ENCODE measurements around the gene RHEB. TPM values are rescaled to one million over a fixed set of nuclear protein-coding genes. Genes with fewer than 3 reads are reported as not detected.

RHEB gene
- total and polyA plus RNA-seq, 2 of the 13 experiments (the other 11 are each of a cell fraction or from before 2014, with no cell fraction given), result 55.0 to 77.6 TPM

DNA sequence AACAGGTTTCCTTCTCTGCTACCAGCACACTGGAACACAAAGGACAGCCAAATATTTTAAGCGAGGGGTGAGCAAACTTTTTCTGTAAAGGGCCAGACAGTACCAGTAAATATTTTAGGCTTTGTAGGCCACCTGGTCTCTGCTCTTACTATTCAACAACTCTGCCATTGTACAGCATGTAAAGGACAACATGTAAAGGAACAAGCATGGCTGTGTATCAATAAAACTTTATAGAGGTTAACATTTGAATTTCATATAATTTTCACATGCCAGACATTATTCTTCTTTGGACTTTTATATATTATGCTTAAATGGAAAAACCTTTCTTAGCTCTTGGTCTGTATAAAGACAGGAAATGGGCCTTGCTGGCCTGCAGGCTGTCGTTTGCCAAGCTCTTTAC lies 30.2 kb downstream of the RHEB start (continued):
- no peak for TF ChIP-seq ZNF749 (CRISPR knock-in tag; IDR thresholded peaks at IDR 0.05; ENCODE audit: borderline replicate concordance)

DNA sequence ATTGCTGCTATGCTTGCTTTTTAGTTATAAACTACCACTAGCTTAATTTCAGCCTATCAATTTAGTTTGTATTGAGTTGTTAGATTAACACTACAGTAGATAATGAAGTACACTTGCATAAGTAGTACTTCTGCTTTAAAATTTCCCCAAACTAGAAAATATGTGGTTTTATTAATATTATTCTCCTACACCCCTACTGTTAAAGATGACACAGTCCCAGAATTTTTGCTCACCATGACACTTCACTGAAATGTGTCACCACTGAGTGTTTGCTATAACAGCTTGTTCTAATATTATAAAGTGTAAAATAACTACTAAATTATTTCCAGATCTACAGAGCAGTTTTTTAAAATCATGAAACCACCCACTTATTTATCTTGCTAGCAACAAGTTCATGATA lies 31.6 kb downstream of the RHEB start:
- Histone ChIP-seq H3K4me2 (ENCODE audit: low read depth, low read length) (no peak overlapping the region), H3K36me3 (replicated peaks in 1 of 2; ENCODE audit: control insufficient read depth in 1 of 2, insufficient read depth in 2 of 2, low read length in 2 of 2) (peaks cover 11 to 72% of the 10 kb centered on the region in 2 experiments), H3K27ac (ENCODE audit: extremely low read length, insufficient read depth, low read length) (no peak overlapping the region), H3K9ac (ENCODE audit: insufficient read depth, low read depth, low read length) (no peak overlapping the region), H3K4me3 (replicated peaks in 1 of 3; ENCODE audit: insufficient read depth in 1 of 3, low read depth in 2 of 3, low read length in 3 of 3) (no peak overlapping the region), H3K27me3 (ENCODE audit: control insufficient read depth in 1 of 2, insufficient read depth in 2 of 2, low read length in 2 of 2) (no peaks in the 10 kb centered on the region), H3K4me1 (ENCODE audit: insufficient read depth, low read length) (peaks cover 10% of the 10 kb centered on the region), H3K9me3 (ENCODE audit: low read length) (no peaks in the 10 kb centered on the region), H3K79me2 (ENCODE audit: insufficient read depth, low read length) (peaks cover 17% of the 10 kb centered on the region), H4K20me1 (ENCODE audit: insufficient read depth, low read length) (peaks cover 13% of the 10 kb centered on the region), H2AFZ (ENCODE audit: low read length) (no peak overlapping the region)
- in situ Hi-C loops (cut with HindIII; ENCODE audit: extremely low pct_ligation_motif_present, low pct_unique_long_range_greater_than_20kb), result no loop called here
- DNase-seq (ENCODE audit: low spot score) (no peak), ATAC-seq (no peak), FAIRE-seq (no peak)
- POLR2A ChIA-PET, result no interaction called here
- no TSS peak for BruUV-seq (replicated peaks)
- no peak for TF ChIP-seq FOXK2 (IDR thresholded peaks at IDR 0.05)
- TF ChIP-seq, protein P1, sequence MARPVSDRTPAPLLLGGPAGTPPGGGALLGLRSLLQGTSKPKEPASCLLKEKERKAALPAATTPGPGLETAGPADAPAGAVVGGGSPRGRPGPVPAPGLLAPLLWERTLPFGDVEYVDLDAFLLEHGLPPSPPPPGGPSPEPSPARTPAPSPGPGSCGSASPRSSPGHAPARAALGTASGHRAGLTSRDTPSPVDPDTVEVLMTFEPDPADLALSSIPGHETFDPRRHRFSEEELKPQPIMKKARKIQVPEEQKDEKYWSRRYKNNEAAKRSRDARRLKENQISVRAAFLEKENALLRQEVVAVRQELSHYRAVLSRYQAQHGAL (CRISPR knock-in tag; IDR thresholded peaks at IDR 0.05; ENCODE audit: not compliant biosample characterization), result no peak
- TF ChIP-seq ZNF44 (CRISPR knock-in tag; IDR thresholded peaks at IDR 0.05), result no peak
- no peak for TF ChIP-seq MIER3 (CRISPR knock-in tag; IDR thresholded peaks at IDR 0.05; ENCODE audit: borderline replicate concordance)
- no peak for TF ChIP-seq DPF2 (CRISPR knock-in tag; IDR thresholded peaks at IDR 0.05; ENCODE audit: borderline replicate concordance, low read depth)
- TF ChIP-seq XRCC5 (optimal IDR thresholded peaks at IDR 0.05; ENCODE audit: low read length), result no peak
- TF ChIP-seq SRF (IDR thresholded peaks at IDR 0.05; ENCODE audit: low read depth, low read length), result no peak
- no peak for TF ChIP-seq ZSCAN29 (CRISPR knock-in tag; conservative IDR thresholded peaks at IDR 0.05)
- no peak for TF ChIP-seq ZNF468 (CRISPR knock-in tag; IDR thresholded peaks at IDR 0.05)
- TF ChIP-seq PHB2 (IDR thresholded peaks at IDR 0.05; ENCODE audit: partially characterized antibody), result no peak
- CTCF ChIA-PET (ENCODE audit: low intra/inter-chr PET ratio, low total read pairs), result no interaction called here
- intact Hi-C loops (cut with micrococcal nuclease; ENCODE audit: unreplicated experiment), result no loop called here

Measured in HepG2 (cell line).